Thoracic aorta (tissue), 2 donors: Measurements from ENCODE around the gene OSTF1. TPM values are rescaled to one million over a fixed set of nuclear protein-coding genes. Genes with fewer than 3 reads are reported as not detected.

Experiments used
- ATAC-seq: fragments of 150-250 bp; one replicate; pipeline ENCODE4 v1.8.0; 2017; ENCODE audit warnings: low read depth; ENCODE audit not compliant: insufficient number of reproducible peaks, low FRiP score
- DNase-seq: peaks from one replicate; pipeline ENCODE4 v3.0.0-alpha.2; 2020; ENCODE audit warnings: low spot score
- H3K27ac ChIP-seq, 2 donors: fragments of 200-600 bp; sonication (generic); 1 replicate in 1 of 2; 2 replicates in 1 of 2; pipeline ENCODE4 v1.5.1; 2016; ENCODE audit warnings: mild to moderate bottlenecking in 2 of 2, moderate library complexity in 2 of 2
- H3K27me3 ChIP-seq: fragments of 200-600 bp; sonication (generic); replicated peaks from 2 replicates; pipeline ENCODE4 v1.6.0; 2016; ENCODE audit warnings: mild to moderate bottlenecking; ENCODE audit not compliant: insufficient read depth
- H3K36me3 ChIP-seq: fragments of 200-600 bp; sonication (generic); one replicate; pipeline ENCODE4 v1.5.1; 2016
- H3K4me1 ChIP-seq, 2 donors: fragments of 200-600 bp; sonication (generic); 1 replicate in 1 of 2; 2 replicates in 1 of 2; pipeline versions ENCODE4 v1.5.1 to v1.6.0; 2016; ENCODE audit warnings: low read depth in 2 of 2, mild to moderate bottlenecking in 1 of 2; ENCODE audit not compliant: control insufficient read depth in 1 of 2
- H3K4me3 ChIP-seq: fragments of 200-600 bp; sonication (generic); 2 replicates; pipeline ENCODE4 v1.5.1; 2016; ENCODE audit warnings: mild to moderate bottlenecking
- H3K9me3 ChIP-seq: fragments of 200-600 bp; sonication (generic); 2 replicates; pipeline ENCODE4 v1.5.1; 2016
- CTCF ChIP-seq: fragments of 200-600 bp; sonication (generic); IDR thresholded peaks from one replicate; pipeline ENCODE4 v1.5.1; 2019; ENCODE audit warnings: antibody characterized with exemption
- total RNA-seq, 2 donors: library from RNA; depleted of rRNA; stranded (reverse); fragments of >200 nt; gene quantifications; one replicate each; pipeline versions ENCODE4 v1.1.0 to v1.2.3, GENCODE V29; 2016

OSTF1 gene
- total RNA-seq, 2 donors from 2014 or later: 16.8 to 33.9 TPM

GRCh38 chr9:75104607-75105006 lies 16.3 kb downstream of the OSTF1 start:
- DNase-seq (no peak), ATAC-seq (no peak)
- H3K36me3 ChIP-seq: no peaks in the 10 kb centered on the region
- H3K4me3 ChIP-seq: no peak overlapping the region
- no peaks in the 10 kb centered on the region for H3K27me3 ChIP-seq
- H3K27ac ChIP-seq: no peak overlapping the region
- peaks cover 5 to 19% of the 10 kb centered on the region in 2 donors for H3K4me1 ChIP-seq
- no peak for TF ChIP-seq CTCF
- H3K9me3 ChIP-seq: no peaks in the 10 kb centered on the region

GRCh38 chr9:75105019-75105540 lies 16.8 kb downstream of the OSTF1 start:
- H3K27ac ChIP-seq: no peak overlapping the region
- ATAC-seq: no peak

GRCh38 chr9:75105841-75106240 lies 17.5 kb downstream of the OSTF1 start:
- DNase-seq: no peak
- no peak for ATAC-seq
- H3K4me1 ChIP-seq: peaks cover 5 to 19% of the 10 kb centered on the region in 2 donors
- TF ChIP-seq CTCF: no peak
- H3K36me3 ChIP-seq: no peaks in the 10 kb centered on the region
- no peaks in the 10 kb centered on the region for H3K27me3 ChIP-seq
- no peak overlapping the region for H3K27ac ChIP-seq
- no peak overlapping the region for H3K4me3 ChIP-seq
- H3K9me3 ChIP-seq: no peaks in the 10 kb centered on the region

More at GRCh38 chr9:75105019-75105540, 16.8 kb downstream of the OSTF1 start:
- peaks cover 5 to 19% of the 10 kb centered on the region in 2 donors for H3K4me1 ChIP-seq
- no peak overlapping the region for H3K4me3 ChIP-seq
- no peaks in the 10 kb centered on the region for H3K36me3 ChIP-seq
- no peaks in the 10 kb centered on the region for H3K27me3 ChIP-seq
- no peak for DNase-seq
- no peaks in the 10 kb centered on the region for H3K9me3 ChIP-seq
- no peak for TF ChIP-seq CTCF

GRCh38 chr9:75106857-75107256 lies 18.5 kb downstream of the OSTF1 start:
- Histone ChIP-seq H3K27me3 (no peaks in the 10 kb centered on the region), H3K36me3 (no peaks in the 10 kb centered on the region), H3K4me3 (no peak overlapping the region), H3K4me1 (peaks cover 5 to 19% of the 10 kb centered on the region in 2 donors), H3K27ac (no peak overlapping the region), H3K9me3 (no peaks in the 10 kb centered on the region)
- ATAC-seq (no peak), DNase-seq (no peak)
- no peak for TF ChIP-seq CTCF

- DNase-seq: no peak
- ATAC-seq: no peak
Measured at GRCh38 chr9:75108571-75108970, 20.3 kb downstream of the OSTF1 start.

More at GRCh38 chr9:75108571-75108970, 20.3 kb downstream of the OSTF1 start:
- no peaks in the 10 kb centered on the region for H3K27me3 ChIP-seq
- no peaks in the 10 kb centered on the region for H3K36me3 ChIP-seq
- H3K4me1 ChIP-seq: peaks cover 9 to 19% of the 10 kb centered on the region in 2 donors
- no peak for TF ChIP-seq CTCF
- no peak overlapping the region for H3K27ac ChIP-seq
- H3K9me3 ChIP-seq: no peaks in the 10 kb centered on the region
- H3K4me3 ChIP-seq: no peak overlapping the region
